ENCODE results near the gene NAP1L1.

The NAP1L1 gene

DNA sequence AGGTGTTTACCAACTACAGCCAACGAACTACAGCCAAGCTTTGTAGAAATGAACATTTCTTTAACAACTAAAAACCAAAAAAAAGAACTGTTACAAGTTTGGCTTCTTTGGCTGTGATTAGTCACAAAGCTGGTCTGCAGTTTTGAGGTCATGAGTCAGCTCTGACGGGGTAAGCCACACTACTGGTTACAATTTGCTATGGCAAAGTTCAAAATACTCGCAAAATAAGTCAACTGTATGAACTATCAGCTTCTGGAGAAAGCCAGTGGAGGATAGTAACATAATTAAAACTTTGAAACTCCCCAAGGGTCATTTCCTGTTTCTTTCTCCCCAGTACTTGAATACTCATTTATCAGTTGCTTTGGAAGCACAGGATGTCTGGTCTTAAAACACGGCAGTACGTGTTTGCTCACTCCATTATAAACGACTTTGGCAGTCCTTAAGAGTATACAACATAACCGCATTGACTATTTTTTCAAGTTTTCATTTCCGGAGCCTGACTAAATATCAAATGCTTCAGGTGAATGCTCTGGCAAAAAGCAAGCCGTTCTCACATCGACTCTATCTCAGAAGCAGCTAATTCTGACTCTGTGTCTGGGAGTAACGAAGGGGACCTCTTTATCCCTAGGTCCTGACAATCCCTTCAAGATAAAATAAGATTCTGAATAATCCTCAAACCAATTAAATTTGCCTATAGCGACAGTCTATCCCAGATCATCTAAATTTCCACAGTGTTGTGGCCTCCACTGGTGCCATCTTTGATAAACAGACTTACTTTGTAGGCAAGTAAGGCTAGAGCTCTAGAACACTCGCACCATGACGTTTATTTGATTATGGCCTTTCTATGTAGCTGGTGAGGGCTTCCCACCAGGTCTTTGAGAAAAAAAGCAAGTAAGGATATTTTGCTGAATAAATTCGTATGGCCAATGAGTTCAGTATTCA lies 63.5 kb downstream of the NAP1L1 start:
- DNase-seq (ENCODE audit: low read depth, low spot score) = no peak

DNA sequence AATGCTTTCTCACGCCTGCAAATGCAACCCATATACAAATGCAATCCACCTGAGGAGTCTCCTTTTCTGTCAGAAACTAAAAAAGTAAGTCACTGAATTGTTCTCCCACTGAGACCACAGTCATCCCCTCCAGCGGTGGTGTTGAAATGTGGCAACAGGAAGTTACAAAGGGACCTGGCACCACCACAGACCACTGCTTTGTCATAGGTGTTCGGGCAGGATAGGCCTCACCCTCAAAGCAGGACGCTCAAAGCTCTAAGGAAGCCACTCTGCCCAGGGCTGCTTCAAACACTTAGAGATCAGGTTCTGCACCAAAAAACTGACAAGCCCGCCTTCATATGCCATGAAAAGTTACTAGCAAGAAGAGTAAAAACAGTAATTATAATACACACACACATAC lies 64.2 kb downstream of the NAP1L1 start:
- DNase-seq (ENCODE audit: low read depth, low spot score) = no peak

DNA sequence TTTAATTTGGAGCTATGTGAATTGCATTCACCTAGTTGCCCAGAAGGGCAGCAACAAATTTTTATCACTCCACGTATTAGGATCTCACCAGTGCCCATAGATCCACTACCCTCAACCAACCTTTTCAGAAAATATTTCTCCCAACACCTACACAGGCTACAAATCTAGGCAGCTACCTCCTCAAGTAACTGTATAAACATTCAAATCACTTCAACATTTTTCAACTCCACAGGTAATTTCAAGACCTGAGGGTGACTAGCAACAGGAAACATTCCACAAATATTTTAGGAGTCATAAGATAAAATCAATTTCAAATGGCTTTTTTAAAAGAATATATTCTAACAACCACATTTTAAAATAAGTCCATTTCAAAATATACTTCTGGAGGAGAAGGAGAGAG lies 65.8 kb downstream of the NAP1L1 start:
- DNase-seq (ENCODE audit: low read depth, low spot score) = no peak

DNA sequence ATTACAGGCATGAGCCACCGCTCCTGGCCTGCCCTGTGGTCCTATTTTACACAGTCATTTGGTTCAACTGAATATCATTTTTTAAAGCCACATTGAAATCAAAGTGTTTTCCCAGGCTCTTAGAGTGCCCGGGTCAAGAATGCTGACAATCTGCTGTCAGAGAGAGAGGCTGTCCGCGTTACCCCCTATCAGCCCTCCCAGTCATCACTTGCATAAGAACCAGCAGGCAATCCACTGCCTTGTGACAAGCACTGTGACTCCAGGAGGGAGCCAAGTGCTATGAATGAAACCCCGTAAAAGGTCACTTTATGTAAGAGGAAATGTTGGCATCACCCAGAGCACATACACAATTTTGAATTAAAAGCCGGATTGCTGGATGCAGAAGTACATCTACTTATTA lies 66.4 kb downstream of the NAP1L1 start:
- DNase-seq (ENCODE audit: low read depth, low spot score) = no peak

DNA sequence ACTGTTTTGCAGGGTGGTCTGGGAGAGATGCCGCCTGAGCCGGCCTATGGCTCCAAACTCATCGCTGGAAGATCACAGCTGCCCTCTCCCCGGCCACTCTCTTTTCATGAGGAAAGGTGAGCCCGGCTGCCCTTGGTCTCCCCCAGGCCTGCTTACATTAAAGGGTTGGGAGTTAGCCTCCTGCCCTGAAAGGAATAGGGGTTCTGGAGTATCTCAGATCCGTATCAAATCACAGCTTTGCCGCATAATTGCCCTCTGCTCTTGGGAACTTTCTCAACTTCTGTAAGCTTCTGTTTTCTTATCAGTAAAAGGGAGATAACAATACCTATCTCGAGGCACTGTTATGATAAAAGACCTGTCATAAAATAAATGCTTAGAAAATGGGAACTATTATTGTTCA lies 70.5 kb downstream of the NAP1L1 start:
- DNase-seq (ENCODE audit: low read depth, low spot score) = no peak

DNA sequence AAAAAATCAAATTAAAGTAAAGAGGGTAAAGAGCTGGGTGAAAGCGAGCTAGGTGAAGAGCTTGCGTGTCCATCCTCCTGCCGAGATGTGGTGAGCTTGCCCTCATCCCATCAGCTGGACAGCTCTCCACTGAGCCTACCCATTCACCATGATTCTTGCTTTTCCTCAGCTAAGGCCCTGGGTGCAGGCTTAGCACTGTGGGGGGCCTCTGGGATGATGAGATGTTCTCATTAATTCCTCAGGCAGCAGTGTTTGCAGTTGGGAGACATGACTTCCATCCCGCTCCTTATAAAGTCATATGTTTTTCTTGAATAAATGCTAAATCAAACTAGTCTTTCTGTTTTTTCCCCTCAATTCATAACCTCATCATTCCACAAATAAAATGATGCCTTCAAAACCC lies 70.9 kb downstream of the NAP1L1 start:
- no peak for DNase-seq (ENCODE audit: low read depth, low spot score)

DNA sequence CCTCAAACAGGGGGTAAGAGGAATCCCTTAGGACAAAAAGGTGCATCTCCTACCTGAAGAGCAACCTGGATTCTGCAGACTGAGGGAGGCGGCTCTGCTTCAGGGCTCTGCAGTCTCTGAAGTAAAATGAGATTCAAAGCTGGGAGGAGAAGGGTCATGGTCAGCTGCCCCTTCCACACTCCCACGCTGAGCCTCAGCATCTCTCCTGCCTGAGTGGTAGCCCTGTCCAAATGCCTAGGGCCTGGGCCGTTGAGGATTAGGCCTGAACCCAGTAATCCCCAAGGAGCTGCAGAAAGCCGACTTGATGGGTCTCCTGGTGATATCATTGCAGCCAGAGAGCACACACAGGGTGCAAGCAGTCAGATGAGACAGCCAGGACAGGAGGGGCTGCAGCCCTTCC lies 71.8 kb downstream of the NAP1L1 start:
- no peak for DNase-seq (ENCODE audit: low read depth, low spot score)

DNA sequence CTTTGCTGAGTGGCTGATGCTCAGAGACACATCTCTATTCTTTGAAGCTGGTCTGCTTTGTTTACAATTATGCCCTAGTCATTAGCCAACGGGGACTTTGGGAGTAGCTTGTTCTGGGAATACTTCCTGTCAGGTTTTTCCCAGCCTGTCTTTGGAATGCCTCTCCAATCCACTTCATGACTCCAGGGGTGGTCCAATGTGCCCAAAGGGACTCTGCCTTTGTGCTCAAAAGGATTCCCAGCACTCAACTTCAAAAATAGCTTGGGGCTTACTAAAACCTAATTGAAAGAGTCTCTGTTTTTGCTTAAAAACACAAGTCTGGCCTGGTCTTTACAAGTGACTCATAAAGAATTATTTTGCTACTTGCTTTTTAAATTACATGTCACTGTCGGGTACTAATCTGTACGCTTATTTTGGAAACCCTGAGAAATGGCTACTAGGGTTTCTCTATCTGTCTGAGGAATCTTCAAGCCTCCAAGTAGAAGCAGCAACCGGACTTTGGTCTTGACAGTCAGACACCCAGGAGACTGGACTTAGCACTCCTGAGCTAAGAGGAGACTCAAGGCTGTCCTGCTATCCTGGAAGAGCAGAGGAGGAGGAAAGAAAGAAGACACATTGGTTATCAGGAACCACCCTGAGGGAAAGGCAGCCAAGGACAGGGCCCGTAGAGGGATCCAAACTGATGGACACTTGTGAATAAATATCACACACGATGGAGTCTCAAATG lies 73.6 kb downstream of the NAP1L1 start:
- DNase-seq (ENCODE audit: low read depth, low spot score) = no peak

DNA sequence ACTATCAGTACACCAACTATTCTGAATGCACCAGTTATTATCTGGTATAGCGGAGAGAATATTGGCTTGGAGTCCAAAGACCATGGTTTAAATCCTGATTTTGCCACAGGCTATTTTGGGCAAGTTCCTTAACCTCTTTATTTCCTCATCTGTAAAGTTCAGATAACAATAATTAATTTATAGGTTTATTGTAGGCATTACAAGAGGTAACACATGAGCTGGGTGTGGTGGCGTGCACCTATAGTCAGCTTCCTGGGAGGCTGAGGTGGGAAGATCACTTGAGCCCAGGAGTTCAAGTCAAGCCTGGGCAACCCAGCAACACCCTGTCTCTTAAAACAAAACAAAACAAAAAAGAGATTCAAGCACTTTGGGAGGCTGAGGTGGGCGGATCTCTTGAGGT lies 76.1 kb downstream of the NAP1L1 start:
- DNase-seq (ENCODE audit: low read depth, low spot score) = no peak

DNA sequence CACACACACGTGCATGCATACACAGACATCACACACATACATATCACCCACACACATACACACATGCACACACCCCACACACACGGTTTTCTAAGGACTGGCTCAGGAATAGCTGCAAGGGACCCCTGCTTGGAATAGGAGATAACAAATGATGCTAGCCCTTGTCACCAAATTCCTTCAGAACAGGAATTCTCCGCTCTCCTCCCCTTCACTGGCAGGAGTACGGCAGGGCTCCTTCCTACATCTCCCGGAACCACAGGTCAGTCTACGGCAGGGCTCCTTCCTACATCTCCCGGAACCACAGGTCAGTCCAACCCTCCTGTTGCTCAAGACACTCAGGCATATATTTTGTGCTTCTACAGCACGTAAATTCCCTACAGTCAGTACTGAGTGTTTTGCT lies 76.8 kb downstream of the NAP1L1 start:
- DNase-seq (ENCODE audit: low read depth, low spot score) = no peak

DNA sequence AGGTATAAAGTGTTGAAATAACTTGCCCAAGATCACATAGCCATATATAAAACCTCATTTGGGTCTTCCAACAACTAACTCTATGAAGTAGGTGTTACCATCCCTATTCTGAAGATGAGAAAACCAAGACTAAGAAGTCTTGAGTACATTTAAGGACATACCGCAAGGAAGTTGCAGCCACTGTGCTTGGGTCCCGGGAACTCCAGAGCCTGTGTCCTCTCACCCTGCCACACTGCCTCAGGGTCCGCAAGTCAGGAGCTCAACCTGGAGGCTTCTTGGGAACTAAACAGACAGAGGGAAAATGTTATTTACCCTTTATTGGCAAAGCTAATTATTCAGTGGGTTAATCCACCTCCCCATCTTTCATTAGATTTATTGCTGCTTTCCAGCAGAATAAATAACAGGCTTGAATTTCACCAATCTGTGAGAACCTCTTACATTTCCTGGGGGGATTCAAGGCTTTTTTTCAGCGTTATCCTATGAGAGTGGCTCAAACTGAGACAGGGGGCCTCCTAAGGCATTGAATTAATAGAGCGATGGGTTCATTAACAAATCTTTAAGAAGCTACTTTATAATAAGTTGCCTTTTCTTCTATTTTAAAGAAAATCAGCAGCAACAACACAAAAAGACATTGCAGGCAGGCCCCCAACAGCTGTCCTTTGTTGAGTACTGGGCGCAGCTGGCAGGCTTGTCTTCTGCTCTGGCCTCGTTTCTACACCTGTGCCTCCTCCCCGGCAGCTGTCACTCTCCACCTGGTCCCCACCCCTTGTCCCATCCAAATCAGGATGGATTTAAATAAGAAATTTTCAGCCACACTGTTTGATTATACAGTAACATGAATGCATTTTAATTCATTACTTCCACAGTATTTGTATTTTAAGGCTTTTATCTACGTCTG lies 78.2 kb downstream of the NAP1L1 start:
- DNase-seq (ENCODE audit: low read depth, low spot score) = no peak

DNA sequence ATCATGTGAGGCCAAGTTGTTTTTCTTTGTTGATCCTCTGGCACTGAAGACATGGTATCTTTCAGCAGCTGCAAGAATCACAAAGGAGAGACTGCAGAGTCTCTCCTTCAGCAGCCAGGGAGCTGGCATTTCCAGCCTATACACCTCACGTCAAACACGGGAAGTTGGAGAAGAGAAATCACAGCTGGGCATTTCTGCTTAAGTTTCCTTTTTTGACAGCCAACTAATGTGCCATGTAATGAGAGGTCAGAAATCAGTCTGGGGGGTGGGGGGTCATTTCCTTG lies 81.2 kb downstream of the NAP1L1 start:
- no peak for DNase-seq (ENCODE audit: low read depth, low spot score)

DNA sequence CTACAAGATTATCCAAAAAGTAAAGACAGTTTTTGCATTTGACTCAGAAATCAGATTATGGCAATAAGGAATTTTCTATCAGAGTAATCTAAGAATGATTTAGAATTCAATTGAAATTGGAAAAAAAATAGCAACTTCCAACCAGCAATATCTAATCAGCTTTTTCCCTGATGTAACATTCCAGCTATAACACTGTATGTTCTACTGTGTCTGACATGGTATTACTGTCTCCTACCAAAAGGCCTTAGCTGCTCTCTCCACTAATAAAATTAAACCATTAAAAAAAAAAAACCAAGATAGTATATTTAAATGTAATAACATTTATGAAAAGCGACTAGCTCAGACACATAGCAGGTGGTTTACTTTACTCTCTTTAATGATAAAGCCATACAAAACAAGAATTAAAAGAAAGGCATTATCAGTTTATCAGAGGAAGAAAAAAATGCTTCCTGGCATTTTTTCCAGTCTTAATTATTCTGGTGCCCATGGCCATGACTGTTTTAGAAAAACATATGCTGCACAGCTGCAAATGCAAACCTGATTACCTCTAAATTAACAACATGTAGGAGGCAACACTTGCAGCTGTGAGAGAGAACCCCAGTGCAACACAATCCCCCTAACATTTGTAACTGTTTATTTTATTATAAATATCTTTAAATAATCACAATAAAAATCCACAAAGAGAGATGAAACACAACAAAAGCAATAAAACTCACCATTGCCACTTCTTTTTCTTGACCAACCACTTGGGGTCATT lies 81.7 kb downstream of the NAP1L1 start:
- DNase-seq (ENCODE audit: low read depth, low spot score) = no peak

DNA sequence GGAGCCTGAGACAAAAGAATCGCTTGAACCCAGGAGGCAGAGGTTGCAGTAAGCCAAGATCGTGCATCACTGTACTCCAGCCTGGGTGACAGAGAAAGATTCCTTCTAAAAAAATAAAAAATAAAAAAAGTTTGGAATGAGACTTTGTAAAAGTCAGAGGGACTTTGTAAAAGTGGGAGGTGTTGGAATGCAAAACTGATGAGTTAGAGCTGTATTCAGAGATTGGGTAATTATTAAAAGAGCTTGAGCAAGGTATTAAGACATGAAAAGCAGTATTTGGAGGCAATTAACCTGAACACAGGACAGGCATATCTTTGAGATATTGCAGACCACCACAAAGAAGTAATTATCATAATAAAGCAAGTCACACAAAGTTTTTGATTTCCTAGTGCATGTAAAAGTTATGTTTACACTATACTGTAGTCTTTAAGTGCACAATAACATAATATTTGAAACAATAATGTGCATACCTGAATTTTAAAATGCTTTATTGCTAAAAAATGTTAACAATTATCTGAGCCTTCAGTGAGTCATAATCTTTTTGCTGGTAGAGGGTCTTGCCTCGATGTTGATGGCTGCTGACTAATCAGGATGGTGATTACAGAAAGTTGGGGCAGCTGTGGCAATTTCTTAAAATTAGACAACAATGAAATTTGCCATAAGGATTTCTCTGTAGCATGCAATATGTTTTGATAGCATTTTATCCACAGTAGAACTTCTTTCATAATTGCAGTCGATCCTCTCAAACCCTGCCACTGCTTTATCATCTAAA lies 86.0 kb downstream of the NAP1L1 start:
- DNase-seq (ENCODE audit: low read depth, low spot score) = no peak

DNA sequence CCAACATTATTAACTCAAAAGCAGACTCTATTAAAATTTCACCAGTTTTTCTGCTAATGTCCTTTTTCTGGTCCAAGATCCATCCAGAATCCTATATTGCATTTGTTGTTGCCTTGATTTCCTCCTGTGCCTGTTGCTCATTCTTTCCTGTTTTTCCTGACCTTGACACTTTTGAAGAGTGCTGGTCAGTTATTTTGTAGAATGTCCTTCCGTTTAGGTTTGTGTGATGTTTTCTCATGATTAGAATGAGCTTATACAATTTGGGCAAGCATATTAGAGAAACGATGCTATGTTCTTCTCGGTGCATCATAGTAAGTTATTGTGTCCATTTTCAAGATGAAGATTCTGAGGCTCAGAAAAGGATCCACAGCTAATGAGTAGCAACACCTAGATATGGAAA lies 86.8 kb downstream of the NAP1L1 start:
- DNase-seq (ENCODE audit: low read depth, low spot score) = no peak

DNA sequence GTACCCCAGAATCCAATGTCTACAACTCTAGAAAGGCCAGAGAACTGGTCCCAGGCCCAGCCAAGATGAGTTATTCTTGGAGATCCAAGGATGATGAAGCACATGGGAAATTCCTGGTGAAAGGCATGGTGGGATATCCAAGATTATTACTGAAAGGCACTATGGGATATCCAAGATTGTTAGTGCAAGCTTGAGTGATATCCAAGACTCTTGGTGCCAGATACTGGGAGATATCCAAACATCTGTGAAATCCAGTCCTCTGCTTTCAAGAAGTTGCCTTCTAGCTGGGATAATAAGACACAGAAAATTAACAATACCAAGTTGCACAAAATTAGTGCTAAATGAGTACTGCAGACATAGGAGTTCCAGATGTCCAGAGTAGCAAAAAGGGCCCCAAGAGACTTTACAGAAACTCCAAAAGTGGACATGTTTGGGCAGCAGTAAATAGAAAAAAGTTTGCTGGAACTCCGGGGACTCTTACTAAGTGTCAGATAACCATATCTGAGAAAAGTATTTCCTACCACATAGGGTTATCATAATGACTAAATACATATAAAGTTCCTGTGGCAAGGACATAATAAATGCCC lies 87.5 kb downstream of the NAP1L1 start:
- DNase-seq (ENCODE audit: low read depth, low spot score) = no peak

DNA sequence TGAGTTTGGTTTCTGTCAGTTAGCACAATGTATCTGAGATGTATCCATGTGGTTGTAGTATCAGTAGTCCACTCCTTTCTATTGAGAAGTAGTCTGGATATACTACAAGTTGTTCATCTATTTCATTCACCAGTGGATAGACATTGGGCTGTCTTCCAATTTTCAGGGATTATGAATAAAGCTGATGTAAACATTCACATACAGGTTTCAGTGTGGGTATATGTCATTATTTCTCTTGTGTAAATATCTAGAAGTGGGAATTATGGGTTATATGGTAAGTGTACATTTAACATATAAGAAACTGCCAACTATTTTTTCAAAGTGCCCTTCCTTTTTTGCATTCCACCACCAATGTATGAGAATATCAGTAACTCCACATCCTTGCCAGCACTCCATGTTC lies 88.8 kb downstream of the NAP1L1 start:
- no peak for DNase-seq (ENCODE audit: low read depth, low spot score)

DNA sequence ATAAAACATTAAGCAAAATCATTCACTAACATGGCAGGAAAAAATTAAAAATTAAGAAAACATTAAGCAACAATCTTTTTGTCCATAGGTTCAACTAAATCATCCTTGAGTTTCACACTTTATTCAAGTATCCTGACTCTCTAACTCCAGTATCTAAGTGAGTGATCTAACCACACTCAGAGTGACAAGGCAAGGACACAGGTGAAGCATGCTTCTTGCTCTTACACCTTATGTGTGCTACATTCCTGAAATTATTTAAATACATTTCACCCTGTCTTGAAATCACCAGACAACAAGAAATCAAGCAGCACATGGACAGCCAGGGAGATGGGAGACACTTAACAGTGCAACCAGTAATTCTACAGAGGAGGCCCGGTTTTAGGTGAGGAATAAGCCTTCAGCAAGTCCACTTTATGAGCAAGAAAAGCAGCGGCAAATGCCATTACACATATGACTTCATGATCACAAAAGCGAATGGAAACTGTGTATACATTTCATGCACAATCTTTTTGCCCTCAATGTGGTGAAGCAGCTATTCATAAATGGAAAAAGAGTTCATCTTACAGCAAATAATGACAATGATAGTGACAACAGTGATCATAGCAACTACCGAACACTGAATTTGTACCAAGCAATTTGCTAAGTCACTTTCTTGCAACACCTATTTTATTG lies 90.3 kb downstream of the NAP1L1 start:
- no peak for DNase-seq (ENCODE audit: low read depth, low spot score)

DNA sequence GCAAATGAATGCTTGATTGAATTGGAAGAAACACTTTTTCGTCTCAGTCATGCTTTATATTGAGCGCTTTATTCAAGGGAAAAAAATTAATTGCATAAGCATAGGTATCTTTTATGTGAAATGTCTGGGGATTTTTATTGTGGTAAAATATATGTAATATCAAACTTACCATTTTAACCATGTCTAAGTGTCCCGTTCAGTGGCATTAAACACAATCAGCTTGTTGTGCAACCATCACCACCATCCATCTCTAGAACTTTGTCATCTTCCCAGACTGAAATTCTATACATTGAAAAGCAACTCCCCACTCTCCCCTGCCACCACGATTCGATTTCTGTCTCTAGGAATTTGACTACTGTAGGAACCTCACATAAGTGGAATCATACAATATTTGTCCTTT lies 92.7 kb downstream of the NAP1L1 start:
- DNase-seq (ENCODE audit: low read depth, low spot score) = no peak

Data from iPS DF 19.7 (cell line).